SK-N-SH treated with all-trans-retinoic acid at 6 μM for 48 hours (cell line): ENCODE results near the gene PLXNA4.

ENCODE experiments used
- ATAC-seq: fragments of 200-7000 bp; cut with Tn5 transposase; 3 replicates; pipeline ENCODE4 v1.9.1; 2020; ENCODE audit warnings: mild to moderate bottlenecking, moderate library complexity
- ARNTL ChIP-seq: fragments of 450-650 bp; formaldehyde crosslinking; IDR thresholded peaks from 2 replicates; pipeline ENCODE4 v1.5.0; 2020; ENCODE audit warnings: low read depth, mild to moderate bottlenecking, moderate library complexity, borderline replicate concordance
- BACH2 ChIP-seq: fragments of 250-450 bp; sonication (Bioruptor Pico); IDR thresholded peaks from 2 replicates; pipeline ENCODE4 v1.9.0; 2021; ENCODE audit warnings: mild to moderate bottlenecking, borderline replicate concordance
- CREB5 ChIP-seq: fragments of 250-450 bp; sonication (Bioruptor Pico); IDR thresholded peaks from 2 replicates; pipeline ENCODE4 v1.5.1; 2020; ENCODE audit warnings: low read depth, mild to moderate bottlenecking, moderate library complexity
- CSDC2 ChIP-seq: fragments of 250-450 bp; sonication (Bioruptor Pico); IDR thresholded peaks from 2 replicates; pipeline ENCODE4 v1.5.0; 2020; ENCODE audit warnings: mild to moderate bottlenecking, moderate library complexity
- CSRNP3 ChIP-seq: fragments of 250-450 bp; sonication (Bioruptor Pico); IDR thresholded peaks from 2 replicates; pipeline ENCODE4 v1.5.1; 2021; ENCODE audit warnings: mild to moderate bottlenecking, moderate library complexity
- ESRRG ChIP-seq: fragments of 250-450 bp; sonication (Bioruptor Pico); IDR thresholded peaks from 2 replicates; pipeline ENCODE4 v1.6.1; 2021; ENCODE audit warnings: mild to moderate bottlenecking
- GLIS3 ChIP-seq: fragments of 250-450 bp; sonication (Bioruptor Pico); IDR thresholded peaks from 2 replicates; pipeline ENCODE4 v1.5.0; 2020; ENCODE audit warnings: mild to moderate bottlenecking, moderate library complexity
- ISL1 ChIP-seq: fragments of 250-450 bp; sonication (Bioruptor Pico); IDR thresholded peaks from 2 replicates; pipeline ENCODE4 v2.1.2; 2022; ENCODE audit warnings: mild to moderate bottlenecking, moderate library complexity
- OSR1 ChIP-seq: fragments of 250-450 bp; sonication (Bioruptor Pico); IDR thresholded peaks from 2 replicates; pipeline ENCODE4 v1.8.0; 2022; ENCODE audit warnings: moderate library complexity, mild to moderate bottlenecking, inconsistent platforms
- PPARA ChIP-seq: fragments of 250-450 bp; sonication (Bioruptor Pico); IDR thresholded peaks from 2 replicates; pipeline ENCODE4 v1.5.0; 2020; ENCODE audit warnings: mild to moderate bottlenecking, borderline replicate concordance
- RARB ChIP-seq: fragments of 250-450 bp; sonication (Bioruptor Pico); IDR thresholded peaks from 2 replicates; pipeline ENCODE4 v1.8.0; 2021; ENCODE audit warnings: mild to moderate bottlenecking, moderate library complexity
- TCF4 ChIP-seq: fragments of 250-450 bp; sonication (Bioruptor Pico); IDR thresholded peaks from 2 replicates; pipeline ENCODE4 v1.8.0; 2021; ENCODE audit warnings: mild to moderate bottlenecking, moderate library complexity, borderline replicate concordance
- TOX ChIP-seq: fragments of 250-450 bp; sonication (Bioruptor Pico); IDR thresholded peaks from 2 replicates; pipeline ENCODE4 v1.8.0; 2021; ENCODE audit warnings: mild to moderate bottlenecking, moderate library complexity, borderline replicate concordance
- TSHZ2 ChIP-seq: fragments of 250-450 bp; sonication (Bioruptor Pico); IDR thresholded peaks from 2 replicates; pipeline ENCODE4 v1.5.0; 2020; ENCODE audit warnings: mild to moderate bottlenecking, moderate library complexity
- ZC3H10 ChIP-seq: fragments of 250-450 bp; sonication (Bioruptor Pico); IDR thresholded peaks from 2 replicates; pipeline ENCODE4 v1.5.1; 2021; ENCODE audit warnings: mild to moderate bottlenecking, moderate library complexity
- ZFP3 ChIP-seq: fragments of 250-450 bp; sonication (Bioruptor Pico); IDR thresholded peaks from 2 replicates; pipeline ENCODE4 v1.5.0; 2020; ENCODE audit warnings: mild to moderate bottlenecking, moderate library complexity
- ZNF565 ChIP-seq: fragments of 450-650 bp; formaldehyde crosslinking; conservative IDR thresholded peaks from 2 replicates; pipeline ENCODE4 v1.5.0; 2020; ENCODE audit warnings: low read depth, mild to moderate bottlenecking, moderate library complexity
- ZNF70 ChIP-seq: fragments of 450-650 bp; formaldehyde crosslinking; IDR thresholded peaks from 2 replicates; pipeline ENCODE4 v1.5.0; 2020; ENCODE audit warnings: mild to moderate bottlenecking, moderate library complexity
- ZNF8 ChIP-seq: fragments of 450-650 bp; formaldehyde crosslinking; IDR thresholded peaks from 2 replicates; pipeline ENCODE4 v1.5.0; 2020; ENCODE audit warnings: mild to moderate bottlenecking, moderate library complexity
- TF ChIP-seq, protein P1 (sequence below): fragments of 250-450 bp; sonication (Bioruptor Pico); IDR thresholded peaks from 2 replicates; pipeline ENCODE4 v1.8.0; 2020; ENCODE audit warnings: mild to moderate bottlenecking, moderate library complexity, borderline replicate concordance
- TF ChIP-seq, protein P2 (sequence below): fragments of 250-450 bp; sonication (Bioruptor Pico); IDR thresholded peaks from 2 replicates; pipeline ENCODE4 v1.8.0; 2021; ENCODE audit warnings: low read depth, mild to moderate bottlenecking, moderate library complexity, borderline replicate concordance

PLXNA4 gene

GRCh38 chr7:132571970-132572369 lies 4.3 kb downstream of the PLXNA4 start:
- no peak for ATAC-seq
- TF ChIP-seq ZC3H10 (CRISPR knock-in tag): no peak
- TF ChIP-seq TSHZ2 (CRISPR knock-in tag): no peak
- no peak for TF ChIP-seq ZNF70 (CRISPR knock-in tag)
- no peak for TF ChIP-seq PPARA (CRISPR knock-in tag)
- TF ChIP-seq TOX (CRISPR knock-in tag): no peak
- TF ChIP-seq ZNF565 (CRISPR knock-in tag): no peak
- no peak for TF ChIP-seq ZNF8 (CRISPR knock-in tag)
- TF ChIP-seq ESRRG: no peak
- TF ChIP-seq, protein P1, sequence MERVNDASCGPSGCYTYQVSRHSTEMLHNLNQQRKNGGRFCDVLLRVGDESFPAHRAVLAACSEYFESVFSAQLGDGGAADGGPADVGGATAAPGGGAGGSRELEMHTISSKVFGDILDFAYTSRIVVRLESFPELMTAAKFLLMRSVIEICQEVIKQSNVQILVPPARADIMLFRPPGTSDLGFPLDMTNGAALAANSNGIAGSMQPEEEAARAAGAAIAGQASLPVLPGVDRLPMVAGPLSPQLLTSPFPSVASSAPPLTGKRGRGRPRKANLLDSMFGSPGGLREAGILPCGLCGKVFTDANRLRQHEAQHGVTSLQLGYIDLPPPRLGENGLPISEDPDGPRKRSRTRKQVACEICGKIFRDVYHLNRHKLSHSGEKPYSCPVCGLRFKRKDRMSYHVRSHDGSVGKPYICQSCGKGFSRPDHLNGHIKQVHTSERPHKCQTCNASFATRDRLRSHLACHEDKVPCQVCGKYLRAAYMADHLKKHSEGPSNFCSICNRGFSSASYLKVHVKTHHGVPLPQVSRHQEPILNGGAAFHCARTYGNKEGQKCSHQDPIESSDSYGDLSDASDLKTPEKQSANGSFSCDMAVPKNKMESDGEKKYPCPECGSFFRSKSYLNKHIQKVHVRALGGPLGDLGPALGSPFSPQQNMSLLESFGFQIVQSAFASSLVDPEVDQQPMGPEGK (CRISPR knock-in tag): no peak
- no peak for TF ChIP-seq TCF4 (CRISPR knock-in tag)
- TF ChIP-seq CSDC2: no peak
- TF ChIP-seq BACH2: no peak
- no peak for TF ChIP-seq ARNTL (CRISPR knock-in tag)

DNA sequence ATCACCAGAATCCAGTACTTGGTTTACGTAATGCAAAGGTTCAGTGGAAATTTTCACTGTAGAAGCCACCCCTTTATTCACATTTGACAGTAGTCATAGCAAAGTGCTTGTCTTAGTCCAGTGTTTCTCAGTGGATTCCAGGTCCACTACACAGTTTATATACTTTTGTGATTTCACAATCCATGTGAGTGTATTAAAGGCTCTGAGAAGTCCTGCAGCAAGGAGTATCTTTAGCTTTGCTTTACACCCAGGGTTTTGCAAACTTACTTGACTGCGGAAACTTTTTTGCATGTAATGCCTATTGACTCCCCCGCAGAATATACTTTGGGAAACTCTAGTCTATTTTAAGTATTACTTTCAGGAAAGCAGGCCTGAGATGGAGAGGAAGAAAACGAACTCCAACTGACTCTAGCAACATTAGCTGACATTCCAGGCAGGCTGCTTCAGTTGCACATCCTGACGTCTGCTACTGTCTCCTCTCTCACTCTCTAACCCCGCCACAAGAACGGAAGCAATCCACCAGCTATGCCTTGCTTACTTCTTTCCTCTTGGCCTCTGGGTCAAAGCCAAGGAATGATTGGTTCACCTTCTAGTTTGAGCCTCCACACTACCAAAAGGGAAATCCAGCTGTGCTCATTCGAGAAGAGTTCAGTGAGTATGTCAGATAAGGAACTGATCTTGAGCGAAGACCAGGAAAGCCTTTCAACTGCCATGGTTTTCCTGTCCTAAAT lies 6.2 kb downstream of the PLXNA4 start:
- no peak for ATAC-seq
- TF ChIP-seq RARB (CRISPR knock-in tag): no peak
- TF ChIP-seq, protein P1 (CRISPR knock-in tag): no peak
- TF ChIP-seq CSRNP3 (CRISPR knock-in tag): no peak
- TF ChIP-seq ESRRG: no peak
- no peak for TF ChIP-seq OSR1
- TF ChIP-seq ZNF565 (CRISPR knock-in tag): no peak
- TF ChIP-seq CREB5 (CRISPR knock-in tag): no peak
- no peak for TF ChIP-seq GLIS3 (CRISPR knock-in tag)
- TF ChIP-seq ISL1 (CRISPR knock-in tag): no peak
- TF ChIP-seq ZFP3 (CRISPR knock-in tag): no peak
- TF ChIP-seq ZC3H10 (CRISPR knock-in tag): no peak
- TF ChIP-seq TOX (CRISPR knock-in tag): no peak
- no peak for TF ChIP-seq BACH2
- TF ChIP-seq, protein P2, sequence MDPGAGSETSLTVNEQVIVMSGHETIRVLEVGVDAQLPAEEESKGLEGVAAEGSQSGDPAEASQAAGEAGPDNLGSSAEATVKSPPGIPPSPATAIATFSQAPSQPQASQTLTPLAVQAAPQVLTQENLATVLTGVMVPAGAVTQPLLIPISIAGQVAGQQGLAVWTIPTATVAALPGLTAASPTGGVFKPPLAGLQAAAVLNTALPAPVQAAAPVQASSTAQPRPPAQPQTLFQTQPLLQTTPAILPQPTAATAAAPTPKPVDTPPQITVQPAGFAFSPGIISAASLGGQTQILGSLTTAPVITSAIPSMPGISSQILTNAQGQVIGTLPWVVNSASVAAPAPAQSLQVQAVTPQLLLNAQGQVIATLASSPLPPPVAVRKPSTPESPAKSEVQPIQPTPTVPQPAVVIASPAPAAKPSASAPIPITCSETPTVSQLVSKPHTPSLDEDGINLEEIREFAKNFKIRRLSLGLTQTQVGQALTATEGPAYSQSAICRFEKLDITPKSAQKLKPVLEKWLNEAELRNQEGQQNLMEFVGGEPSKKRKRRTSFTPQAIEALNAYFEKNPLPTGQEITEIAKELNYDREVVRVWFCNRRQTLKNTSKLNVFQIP: no peak
